Gastroesophageal sphincter (tissue), 3 donors: Measurements from ENCODE around the gene EXOC6B.

Experiments used
- EP300 ChIP-seq: sonication (generic); formaldehyde crosslinking; IDR thresholded peaks from one replicate; pipeline ENCODE4 v1.6.1; 2017; ENCODE audit warnings: antibody characterized with exemption, mild to moderate bottlenecking
- POLR2A ChIP-seq, 2 donors: fragments of 450-650 bp; IDR thresholded peaks; one replicate each; pipeline ENCODE4 v1.6.1; 2017; ENCODE audit warnings: antibody characterized with exemption in 2 of 2, mild to moderate bottlenecking in 2 of 2, moderate library complexity in 1 of 2
- TF ChIP-seq, protein P1 (sequence below), 4 experiments: fragments of 200-600 bp in 2 of 4; fragments of 450-650 bp in 2 of 4; sonication (generic) in 1 of 4; IDR thresholded peaks; one replicate each; pipeline ENCODE4 v1.5.1; 2017 to 2019; ENCODE audit warnings: antibody characterized with exemption in 4 of 4, mild to moderate bottlenecking in 2 of 4, moderate library complexity in 2 of 4

DNA sequence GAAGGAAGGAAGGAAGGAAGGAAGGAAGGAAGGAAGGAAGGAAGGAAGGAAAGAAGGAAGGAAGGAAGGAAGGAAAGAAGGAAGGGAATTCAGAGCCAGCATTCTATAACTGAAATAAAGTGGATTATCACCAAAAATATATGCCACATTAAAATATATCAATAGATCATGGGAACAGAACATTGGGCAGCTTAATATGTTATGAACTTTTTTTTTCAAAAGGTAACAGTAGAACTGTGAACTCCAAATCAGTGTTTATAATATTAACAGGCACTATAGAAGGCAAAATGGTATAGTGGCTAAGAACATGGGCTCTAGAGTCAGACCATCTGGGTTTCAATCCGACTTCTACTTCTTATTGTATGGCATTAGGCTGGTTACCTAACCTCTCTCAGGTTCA is 313.5 kb downstream of the EXOC6B start:
- TF ChIP-seq, protein P1, sequence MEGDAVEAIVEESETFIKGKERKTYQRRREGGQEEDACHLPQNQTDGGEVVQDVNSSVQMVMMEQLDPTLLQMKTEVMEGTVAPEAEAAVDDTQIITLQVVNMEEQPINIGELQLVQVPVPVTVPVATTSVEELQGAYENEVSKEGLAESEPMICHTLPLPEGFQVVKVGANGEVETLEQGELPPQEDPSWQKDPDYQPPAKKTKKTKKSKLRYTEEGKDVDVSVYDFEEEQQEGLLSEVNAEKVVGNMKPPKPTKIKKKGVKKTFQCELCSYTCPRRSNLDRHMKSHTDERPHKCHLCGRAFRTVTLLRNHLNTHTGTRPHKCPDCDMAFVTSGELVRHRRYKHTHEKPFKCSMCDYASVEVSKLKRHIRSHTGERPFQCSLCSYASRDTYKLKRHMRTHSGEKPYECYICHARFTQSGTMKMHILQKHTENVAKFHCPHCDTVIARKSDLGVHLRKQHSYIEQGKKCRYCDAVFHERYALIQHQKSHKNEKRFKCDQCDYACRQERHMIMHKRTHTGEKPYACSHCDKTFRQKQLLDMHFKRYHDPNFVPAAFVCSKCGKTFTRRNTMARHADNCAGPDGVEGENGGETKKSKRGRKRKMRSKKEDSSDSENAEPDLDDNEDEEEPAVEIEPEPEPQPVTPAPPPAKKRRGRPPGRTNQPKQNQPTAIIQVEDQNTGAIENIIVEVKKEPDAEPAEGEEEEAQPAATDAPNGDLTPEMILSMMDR (IDR thresholded peaks at IDR 0.05), result no peak
- no peak for TF ChIP-seq POLR2A (IDR thresholded peaks at IDR 0.05)
- no peak for TF ChIP-seq EP300
